ENCODE measurements around the gene DIP2B.
"Not testable (repeated sequence)": the region's sequence is repeated elsewhere in the genome, so short reads cannot be mapped to it uniquely, and the experiment has no call there.

The DIP2B gene, protein sequence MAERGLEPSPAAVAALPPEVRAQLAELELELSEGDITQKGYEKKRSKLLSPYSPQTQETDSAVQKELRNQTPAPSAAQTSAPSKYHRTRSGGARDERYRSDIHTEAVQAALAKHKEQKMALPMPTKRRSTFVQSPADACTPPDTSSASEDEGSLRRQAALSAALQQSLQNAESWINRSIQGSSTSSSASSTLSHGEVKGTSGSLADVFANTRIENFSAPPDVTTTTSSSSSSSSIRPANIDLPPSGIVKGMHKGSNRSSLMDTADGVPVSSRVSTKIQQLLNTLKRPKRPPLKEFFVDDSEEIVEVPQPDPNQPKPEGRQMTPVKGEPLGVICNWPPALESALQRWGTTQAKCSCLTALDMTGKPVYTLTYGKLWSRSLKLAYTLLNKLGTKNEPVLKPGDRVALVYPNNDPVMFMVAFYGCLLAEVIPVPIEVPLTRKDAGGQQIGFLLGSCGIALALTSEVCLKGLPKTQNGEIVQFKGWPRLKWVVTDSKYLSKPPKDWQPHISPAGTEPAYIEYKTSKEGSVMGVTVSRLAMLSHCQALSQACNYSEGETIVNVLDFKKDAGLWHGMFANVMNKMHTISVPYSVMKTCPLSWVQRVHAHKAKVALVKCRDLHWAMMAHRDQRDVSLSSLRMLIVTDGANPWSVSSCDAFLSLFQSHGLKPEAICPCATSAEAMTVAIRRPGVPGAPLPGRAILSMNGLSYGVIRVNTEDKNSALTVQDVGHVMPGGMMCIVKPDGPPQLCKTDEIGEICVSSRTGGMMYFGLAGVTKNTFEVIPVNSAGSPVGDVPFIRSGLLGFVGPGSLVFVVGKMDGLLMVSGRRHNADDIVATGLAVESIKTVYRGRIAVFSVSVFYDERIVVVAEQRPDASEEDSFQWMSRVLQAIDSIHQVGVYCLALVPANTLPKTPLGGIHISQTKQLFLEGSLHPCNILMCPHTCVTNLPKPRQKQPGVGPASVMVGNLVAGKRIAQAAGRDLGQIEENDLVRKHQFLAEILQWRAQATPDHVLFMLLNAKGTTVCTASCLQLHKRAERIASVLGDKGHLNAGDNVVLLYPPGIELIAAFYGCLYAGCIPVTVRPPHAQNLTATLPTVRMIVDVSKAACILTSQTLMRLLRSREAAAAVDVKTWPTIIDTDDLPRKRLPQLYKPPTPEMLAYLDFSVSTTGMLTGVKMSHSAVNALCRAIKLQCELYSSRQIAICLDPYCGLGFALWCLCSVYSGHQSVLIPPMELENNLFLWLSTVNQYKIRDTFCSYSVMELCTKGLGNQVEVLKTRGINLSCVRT (N-terminal part only)

DNA sequence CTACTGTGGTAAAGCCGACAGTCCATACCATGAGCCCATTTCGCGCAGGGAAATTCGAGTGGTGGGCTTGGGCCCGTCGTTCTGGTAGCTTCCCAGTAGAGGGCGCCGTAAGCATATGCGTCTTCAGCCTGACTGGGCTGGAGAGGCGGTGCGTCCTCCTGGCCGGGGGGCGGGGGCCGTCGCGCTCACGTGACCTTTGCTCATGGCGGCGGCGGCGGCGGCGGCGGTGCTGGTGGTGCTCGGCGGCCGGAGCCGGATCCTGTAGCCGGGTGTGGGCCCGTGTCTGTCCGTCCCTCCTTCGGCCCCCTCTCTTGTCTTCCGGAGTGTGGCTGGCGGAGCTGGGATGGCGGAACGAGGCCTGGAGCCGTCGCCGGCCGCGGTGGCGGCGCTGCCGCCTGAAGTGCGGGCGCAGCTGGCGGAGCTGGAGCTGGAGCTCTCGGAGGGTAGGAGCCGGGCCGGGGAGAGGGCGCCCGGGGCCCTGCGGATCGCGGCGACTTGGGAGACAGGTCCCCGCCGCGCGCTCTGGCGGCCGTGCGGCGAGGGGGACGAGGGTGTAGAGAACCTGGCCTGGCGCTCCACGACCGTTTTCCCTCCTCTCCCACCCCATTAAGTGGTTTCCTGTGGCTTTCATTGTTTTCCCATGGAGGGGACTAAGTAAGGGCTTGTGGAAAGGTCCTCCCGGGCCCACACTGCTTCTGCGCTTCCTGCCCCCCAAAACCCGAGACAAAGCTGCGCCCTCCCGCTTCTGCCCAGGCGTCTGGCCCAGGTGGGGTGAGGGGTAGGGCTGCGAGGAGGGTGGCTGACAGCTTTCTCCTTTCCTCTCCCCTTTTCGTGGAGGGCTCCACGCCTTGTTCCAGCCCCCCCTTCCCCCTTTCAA, at the start of gene DIP2B:
TSS of gene DIP2B (plus strand) at position 188 of the 877 bp plus-strand sequence. CDS start at position 344, 156 bp downstream.
- DNase-seq = peak; percentile 69

DNA sequence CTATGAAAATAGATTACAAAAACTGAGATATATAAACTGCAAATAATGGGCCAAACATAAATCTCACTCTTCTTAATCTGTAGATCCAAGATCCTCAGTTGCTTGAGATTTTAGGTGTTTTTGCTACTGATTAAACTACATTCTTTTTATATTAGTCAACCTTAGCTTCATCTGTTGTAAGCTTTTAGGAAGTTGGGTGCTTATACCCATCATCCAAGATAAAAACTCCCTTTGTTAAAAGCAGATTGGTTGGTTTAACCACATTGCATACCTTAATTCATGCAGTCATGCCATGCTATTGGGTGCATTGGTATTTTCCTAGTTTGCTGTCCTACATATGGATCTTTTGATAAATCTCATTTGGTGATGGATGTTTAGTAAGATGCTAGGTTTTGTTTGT, 46.2 kb upstream of the DIP2B start:
- DNase-seq = no peak

DNA sequence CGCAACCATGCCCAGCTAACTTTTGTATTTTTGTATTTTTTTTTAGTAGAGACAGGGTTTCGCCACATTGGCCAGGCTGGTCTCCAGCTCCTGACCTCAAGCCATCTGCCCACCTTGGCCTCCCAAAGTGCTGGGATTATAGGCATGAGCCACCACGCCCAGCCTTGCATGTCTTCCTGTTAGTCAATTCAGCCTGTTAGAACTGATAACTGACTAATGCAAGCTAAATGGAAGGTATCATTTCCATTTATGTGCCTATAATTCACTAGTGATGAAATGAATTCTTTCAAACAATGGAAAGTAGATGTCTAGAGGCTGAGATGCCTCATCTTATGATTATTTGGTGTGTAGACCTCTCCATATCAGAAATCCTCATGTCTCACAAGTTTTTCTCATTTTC, 37.3 kb upstream of the DIP2B start:
- DNase-seq = no peak

DNA sequence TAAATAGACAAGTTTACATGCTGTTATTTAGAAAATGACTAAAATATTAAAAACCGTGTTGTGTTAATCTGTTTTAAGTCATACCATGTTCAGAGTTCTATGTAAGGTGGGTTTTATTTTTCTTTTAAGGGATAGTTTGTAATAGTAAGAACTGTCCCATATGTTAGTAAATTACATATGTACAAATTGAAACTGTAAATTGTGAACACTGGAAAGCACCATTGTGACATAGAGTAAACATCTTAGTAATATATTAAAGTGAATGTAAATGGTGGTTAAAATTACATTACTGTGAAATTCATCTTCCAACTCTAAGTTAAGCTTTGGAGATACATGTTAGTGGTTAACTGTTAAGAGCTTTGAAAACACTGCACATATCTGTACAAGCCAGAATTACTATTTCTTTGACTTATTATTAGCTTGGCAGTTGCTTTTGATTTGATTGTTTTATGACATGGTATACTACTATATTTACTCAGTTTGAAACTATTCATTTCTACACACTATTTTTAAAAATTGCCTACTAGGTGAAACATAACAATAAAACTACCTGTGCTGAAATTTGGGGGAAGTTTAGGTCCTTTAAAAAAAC, 27.4 kb upstream of the DIP2B start:
- no peak for DNase-seq

DNA sequence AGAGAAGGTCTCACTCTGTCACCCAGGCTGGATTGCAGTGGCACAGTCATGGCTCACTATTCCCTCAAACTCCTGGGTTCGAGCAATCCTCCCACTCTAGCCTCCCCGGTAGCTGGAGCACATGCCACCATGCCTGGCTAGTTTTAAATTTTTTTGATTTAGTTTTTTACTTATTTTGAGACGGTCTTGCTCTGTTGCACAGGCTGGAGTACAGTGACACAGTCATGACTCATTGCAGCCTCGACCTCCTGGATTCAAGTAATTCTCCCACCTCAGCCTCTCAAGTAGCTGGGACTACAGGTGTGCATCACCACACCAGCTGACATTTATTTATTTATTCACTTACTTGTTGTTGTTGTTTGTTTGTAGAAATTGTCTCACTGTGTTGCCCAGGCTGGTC, 22.2 kb upstream of the DIP2B start:
- DNase-seq = no peak

DNA sequence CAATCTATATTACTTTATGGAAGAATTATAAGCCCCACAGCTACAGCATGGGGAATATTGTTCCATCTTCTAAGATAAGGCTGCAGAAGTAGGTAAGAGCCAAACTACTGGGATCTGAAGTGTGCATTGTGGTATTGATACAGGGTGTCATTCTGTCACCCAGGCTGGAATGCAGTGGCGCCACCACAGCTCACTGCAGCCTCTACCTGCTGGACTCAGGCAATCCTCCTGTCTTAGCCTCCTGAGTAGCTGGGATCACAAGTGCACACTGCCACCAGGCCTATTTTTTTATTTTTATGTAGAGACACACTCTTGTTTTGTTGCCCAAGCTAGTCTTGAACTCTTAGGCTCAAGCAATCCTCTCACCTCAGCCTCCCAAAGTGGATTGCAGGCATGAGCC, 21.3 kb upstream of the DIP2B start:
- DNase-seq = no peak

DNA sequence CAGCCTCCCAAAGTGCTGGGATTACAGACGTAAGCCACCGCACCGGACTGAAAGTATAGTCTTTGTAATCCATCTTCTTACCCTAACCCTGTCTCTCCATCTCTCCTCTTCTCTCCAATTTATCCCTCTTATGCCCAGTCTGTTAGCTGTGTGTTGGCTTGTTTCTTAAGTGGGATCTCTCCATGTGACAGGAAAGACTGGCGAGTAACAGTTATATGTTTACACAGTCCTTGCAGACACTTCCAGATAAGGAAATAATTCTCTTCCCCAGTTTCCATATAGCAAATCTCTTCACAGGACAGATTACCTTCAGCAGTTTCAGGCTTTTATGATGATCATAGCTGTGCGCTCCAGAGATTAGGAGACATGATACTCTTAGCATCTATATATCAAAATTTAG, 16.0 kb upstream of the DIP2B start:
- DNase-seq = no peak

DNA sequence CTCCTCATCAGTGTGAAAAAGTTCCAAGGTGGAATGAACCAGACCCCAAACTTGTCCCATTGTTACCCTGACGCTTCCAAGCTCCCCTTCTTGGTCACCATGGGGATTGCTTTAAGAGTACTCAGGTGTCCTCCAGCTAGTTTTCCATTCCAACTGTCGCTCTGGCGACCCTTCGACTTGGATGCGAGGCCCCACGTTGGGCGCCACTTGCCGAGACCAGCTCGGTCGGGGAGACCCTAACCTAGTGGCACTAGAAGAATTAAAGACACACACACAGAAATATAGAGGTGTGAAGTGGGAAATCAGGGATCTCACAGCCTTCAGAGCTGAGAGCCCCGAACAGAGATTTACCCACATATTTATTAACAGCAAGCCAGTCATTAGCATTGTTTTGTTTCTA, 6.7 kb upstream of the DIP2B start:
- not testable (repeated sequence) for DNase-seq

DNA sequence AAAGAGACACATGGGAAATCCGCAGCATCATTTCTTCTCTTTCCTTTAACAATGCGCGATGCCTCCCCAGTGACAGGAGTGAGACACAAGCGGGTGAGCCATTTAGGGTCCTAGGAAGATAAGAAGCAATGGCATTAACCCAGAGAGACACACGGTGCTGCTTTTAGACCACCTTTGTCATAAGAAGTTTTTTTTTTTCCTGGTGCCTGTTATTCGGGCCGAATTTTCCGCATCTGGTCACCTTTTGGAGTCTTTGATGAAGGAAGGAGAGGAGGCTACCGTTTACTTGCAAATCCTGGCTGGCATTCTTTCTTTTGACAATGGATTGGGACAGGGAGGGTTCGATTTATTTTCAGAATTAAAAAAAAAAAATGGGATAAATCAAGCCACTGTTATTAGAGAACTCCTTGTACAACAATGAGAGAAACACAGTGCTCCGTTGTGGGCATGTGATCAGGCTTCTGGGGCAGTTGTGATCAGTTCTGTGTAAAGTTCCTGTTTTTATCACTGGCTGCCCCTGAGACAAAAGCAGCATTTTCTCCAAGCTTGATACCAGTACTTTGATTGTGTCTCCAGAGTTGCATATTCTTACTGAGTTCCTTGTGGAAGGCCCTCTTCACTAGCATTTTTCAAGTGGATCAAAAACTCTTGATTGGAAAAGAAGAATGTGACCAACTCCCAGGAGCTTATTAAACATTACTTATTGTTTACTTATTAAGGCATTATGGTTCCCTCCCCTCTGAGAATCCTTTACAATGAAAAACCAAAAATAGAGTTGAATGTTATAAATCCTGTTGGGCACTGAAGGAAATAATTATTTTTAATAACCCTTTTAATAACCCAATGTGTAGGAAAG, 1.1 kb downstream of the DIP2B start:
- no peak for DNase-seq

DNA sequence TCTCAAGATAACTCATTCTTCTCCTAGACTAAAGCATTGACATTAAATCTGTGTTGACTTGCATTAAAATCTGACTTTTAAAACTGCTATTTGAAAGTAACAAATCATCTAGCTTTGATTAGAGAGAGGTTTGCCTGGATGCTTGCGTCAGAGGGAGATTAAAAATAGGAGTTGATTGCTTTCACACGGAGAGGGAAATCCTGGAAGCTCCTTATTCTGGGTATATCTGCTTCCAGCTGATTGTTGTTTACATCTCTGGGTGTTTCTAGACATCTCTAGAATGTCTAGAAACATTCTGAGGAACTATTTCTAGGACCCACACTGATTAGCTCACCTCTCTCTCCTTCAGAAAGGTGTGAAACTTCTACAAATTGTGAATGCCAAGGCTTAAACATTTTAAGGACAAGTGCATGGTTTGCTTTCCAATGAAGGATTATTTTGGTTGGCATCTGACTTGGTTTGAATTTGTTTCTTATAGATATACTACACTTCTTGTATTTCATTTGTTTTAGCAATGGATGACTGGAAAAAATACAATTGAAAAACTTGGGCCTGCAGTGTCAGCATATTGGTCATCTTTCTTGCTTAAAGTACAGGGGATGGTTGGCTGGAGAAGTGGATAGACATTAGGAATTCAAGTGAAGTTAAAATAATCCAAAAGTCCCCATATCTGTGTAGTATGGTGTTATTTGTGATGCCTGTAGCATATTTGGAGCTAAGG, 2.1 kb downstream of the DIP2B start:
- no peak for DNase-seq

DNA sequence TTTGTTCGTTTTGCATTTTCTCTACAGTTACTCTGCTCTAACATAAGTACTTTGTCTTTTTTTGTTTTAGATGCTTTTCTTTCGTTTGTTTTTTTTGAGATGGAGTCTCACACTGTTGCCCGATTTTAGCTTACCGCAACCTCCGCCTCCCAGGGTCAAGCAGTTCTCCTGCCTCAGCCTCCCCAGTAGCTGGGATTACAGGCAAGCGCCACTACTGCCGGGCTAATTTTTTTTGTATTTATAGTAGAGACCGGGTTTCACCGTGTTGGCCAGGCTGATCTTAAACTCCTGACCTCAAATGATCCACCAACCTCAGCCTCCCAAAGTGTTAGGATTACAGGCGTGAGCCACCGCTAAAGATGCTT, 2.7 kb downstream of the DIP2B start:
- no peak for DNase-seq

DNA sequence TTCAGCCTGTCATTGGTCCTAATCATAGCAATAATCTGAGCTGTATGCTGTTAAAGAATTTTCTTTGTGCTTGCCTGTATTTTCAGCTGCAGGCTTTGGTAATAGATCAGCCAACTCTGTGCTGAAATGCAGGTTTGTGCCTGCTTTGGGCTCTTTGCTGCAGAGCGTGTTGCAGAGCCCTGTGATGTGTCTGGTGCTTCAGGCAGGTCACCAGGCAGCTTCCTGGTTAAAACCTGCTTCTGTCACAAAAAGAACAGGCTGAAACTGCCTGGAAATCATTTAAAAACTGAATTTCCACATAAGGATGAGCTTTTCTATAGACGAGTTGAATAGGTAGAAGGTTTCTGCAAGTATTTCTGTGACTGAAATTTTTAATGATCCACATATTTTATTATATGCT, 3.1 kb downstream of the DIP2B start:
- no peak for DNase-seq

DNA sequence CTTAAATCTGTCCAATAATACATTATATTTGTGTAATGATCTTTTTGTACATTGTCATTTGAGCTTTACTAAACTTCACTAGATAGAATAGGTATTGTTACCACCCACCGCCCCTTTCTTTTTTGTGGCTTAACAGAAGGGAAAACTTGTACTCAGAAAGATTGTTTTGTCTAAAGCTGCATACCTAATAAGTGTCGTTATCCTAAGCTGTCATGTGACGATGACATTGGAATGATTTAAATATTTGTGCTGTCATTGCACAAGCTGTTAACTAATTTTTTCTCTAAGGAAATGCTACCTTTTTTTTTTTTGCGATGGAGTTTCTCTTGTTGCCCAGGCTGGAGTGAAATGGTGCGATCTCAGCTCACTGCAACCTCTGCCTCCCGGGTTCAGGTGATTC, 3.6 kb downstream of the DIP2B start:
- no peak for DNase-seq

DNA sequence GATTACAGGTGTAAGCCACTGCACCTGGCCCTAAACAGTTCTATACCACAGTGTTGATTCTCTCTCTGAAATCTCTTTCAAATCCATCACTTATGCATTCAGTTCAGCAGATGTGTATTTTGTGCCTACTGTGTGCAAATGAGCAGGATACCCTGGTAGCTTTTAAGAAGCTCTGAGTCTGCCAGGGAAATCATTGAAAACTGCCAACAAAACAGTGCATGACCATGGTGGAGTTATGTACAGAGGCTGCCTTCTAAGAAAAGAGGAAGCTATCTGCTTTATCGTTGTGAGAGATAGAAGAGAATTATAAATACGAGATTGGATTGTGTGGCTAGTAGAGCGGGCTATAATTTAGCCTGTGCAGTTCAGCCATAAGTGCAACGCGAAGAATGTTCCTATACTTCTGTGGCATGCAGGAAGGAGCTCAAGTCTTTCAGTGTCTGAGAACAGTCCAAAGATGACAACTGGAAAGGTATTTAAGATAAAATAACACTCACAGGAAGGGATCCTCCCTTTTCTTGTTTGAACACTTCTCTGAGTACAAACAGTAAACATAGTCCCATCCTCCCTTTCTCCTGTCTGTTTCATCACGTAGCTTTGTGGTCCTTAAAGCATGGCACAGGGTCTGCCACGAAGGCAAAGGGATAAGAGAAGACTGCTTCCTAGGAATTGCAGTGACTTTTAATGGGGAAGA, 4.3 kb downstream of the DIP2B start:
- DNase-seq = no peak

DNA sequence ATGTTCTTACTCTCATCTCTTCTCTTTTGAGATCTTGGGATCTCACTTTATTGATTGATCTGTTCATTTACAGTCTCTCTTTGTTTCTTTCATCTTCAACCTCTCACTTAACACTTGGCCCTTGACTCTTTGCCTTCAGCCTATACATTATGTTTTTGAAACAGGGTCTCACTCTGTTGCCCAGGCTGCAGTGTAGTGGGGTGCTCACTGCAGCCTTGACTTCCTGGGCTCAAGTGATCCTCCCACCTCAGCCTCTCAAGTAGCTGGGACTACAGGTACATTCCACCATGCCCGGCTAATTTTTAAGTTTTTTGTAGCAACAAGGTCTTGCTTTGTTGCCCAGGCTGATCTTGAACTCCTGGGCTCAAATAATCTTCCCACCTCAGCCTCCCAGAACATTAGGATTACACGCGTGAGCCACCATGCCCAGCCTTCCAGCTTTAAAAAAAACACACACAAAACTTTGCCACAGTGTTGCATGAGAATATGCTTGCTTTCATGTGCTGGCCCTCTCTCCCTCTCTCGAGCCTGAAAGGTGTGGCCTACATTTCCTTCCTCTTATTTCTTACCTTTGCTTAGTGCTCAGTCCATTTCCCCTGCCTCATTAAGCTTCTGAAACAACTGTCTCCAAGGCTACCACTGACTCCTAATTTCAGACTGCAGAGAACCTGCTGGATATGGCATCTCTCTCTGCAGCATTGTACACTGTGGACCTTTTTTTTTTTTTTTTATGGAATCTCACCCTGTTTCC, 9.9 kb downstream of the DIP2B start:
- DNase-seq = no peak

DNA sequence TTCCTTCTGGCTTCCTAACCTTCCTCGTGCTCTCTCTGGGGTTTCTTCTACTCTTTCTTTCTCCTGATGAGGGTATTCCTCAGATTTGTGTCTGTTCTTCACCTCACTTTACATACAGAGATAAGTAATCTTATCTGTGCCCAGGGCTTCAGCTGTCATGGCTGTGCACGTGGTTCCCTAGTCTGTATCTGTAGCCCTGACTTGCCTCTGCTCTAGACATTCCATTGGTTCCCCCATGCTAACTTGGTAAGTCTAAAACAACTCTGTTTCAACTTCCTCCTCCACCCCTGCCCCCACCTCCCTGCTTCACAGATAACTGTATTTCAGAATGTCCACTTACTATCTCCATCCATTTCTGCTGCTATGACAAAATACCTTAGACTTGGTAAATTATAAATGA, 10.8 kb downstream of the DIP2B start:
- no peak for DNase-seq

DNA sequence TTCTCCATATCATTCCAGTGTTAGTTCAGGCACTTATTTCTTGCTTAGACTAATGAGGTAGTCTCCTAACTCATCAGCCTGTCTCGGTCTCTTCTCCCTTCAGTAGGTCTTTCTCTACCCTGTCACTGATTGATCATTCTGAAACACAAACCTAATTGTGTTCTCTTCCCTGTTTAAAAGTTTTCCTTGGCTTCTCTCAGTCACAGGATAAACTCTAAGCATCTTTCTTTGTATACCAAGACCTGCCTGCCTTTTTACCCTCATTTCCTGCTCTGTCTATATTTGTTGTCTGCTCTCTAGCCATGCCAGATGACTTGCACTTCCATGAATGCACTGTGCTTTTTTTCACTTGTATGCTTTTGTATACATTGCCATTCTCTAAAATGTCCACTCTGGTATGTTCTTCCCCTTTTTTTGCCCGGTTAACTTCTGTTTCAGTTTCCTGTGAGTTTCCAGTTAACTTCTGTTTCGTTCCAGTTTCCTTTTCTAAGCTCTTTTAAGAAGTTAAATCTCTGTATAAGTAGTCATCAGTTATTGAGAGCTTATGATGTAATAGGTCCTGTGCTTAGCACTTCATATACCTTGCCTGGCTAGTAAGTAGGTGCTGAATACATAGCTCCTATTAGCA, 12.8 kb downstream of the DIP2B start:
- no peak for DNase-seq

DNA sequence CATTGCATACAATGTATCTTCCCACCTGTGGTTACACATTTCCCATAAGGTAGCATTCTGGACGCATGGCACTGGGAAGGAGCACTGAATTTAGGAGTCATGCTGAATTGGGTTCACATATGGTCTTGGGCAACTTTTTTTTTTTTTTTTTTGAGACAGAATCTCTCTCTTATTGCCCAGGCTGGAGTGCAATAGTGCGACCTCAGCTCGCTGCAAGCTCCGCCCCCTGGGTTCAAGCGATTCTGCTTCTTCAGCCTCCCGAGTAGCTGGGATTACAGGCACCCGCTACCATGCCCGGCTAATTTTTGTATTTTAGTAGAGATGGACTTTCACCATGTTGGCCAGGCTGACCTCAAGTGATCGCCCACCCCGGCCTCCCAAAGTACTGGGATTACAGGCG, 13.3 kb downstream of the DIP2B start:
- DNase-seq = no peak
